ENCODE data around the gene HLA-F.

Gene HLA-F

DNA sequence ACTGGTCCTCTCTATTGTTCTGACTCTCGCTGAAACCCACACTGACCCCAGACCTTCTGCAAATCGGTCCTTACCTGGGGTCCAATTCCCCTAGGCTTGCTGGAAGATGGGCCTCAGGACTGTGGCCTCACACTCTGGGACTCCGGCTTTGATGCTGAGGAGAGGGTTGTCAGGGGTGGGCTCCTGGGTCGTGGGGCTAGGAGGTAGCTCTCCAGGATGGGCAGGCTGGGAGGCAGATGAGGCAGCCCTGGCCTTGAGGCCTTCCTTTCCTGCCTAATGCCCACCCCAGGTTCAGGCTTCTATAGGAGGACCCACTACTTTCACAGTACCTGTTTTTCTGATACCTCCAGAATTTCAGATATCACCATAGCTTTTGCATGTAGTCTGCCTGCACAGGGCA lies 21.4 kb downstream of the HLA-F start:
- no peak for DNase-seq

DNA sequence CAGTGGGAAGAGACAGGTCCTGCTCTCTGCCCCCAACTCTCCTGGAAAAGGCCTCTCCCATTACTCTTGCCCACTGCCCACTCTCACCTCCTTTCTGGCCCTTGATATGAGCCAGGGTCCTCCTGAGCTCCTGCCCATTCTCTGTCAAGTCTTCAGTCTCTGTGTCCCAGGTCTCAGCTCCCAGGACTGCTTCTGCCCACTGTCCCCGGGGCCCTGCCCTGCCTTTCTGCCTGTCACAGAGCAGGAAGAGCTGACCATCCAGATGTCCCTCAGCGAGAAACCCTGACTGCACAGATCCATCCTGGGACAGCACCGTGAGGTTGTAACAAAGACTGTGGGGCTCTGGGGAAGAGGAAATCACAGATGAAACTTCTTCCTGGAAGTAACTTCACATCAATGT lies 22.2 kb downstream of the HLA-F start:
- no peak for DNase-seq

DNA sequence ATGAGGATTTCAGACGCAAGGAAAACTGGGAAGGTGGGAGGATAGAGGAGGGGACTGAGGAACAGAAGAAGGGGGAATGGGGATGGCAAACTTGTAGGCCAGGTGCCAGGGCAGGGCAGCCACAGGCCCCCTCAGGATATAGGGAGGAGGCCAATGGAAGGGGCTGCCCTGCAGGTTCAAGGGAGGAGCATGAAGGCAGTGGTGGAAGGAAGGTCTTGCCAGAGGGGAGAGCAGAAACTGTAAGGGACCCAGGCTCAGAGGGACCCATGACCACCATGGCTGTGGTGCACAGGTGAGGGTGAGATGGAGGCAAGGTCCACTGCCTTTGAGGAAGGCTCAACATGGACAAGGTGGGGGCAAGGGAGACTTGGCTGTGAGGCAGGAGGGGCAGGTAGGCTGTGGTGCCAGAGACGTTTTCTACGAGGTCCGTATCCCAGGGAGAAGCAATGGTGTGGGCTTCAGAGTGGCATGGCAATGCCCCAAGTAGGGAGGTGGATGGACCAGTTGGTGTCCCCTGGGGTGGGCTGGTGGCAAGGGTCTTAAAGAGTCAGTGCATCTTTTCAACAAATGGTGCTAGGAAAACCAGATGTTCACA lies 22.7 kb downstream of the HLA-F start:
- DNase-seq, result no peak

DNA sequence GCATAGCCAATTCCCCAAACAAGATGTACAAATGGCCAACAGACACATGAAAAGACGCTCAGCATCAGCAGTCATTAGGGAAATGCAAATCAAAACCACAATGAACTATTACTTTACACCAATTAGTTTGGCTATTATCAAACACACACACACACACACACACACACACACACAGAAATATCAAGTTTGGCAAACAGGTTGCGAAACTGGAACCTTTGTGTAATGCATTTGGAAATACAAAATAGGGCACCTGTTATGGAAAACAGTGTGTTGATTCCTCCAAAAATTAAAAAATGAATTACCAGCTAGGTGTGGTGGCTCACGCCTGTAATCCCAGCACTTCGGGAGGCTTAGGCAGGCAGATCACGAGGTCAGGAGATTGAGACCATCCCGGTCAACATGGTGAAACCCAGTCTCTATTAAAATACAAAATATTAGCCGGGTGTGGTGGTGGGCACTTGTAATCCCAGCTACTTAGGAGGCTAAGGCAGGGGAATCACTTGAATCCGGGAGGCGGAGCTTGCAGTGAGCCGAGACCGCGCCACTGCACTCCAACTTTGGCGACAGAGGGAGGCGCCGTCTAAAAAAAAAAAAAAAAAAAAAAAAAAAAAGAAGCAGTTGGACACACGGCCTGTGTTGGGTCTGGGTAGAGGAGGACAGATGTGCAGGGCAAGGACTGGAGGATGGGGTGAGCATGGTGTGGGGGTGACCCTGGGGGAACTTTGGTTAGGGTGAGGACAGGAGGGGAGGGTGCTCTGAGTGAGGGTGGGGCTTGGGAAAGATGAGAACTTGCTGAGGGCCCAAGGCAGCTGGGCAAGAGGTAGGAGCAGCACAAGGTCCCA lies 23.8 kb downstream of the HLA-F start:
- no peak for DNase-seq

DNA sequence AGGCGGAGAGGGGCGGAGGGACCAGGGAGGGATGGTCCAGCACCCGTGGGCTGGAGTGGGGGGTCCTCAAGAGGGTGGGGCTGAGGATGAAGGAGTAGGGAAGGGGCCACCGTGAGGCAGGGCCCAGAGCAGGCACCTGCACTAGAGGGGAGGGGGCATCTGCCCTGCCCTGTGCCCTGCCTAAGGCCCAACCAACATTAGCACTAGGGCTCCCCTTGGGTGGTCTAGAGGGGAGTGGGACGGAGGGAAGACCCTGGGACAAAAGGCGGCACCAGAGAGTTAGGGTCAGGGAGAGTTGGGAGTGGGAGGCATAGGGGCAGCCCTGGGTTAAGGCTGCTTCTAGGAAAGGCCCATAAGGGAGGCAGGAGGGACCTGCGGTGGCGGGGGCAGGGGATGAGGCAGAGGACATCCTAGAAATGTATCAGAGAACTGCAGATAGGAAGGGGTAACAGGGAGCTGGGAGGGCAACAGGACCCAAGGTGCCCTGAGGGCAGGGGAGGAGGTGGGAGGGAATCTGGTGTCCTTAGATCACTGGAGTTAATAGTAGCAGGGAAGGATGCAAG lies 24.5 kb downstream of the HLA-F start:
- DNase-seq, result no peak

DNA sequence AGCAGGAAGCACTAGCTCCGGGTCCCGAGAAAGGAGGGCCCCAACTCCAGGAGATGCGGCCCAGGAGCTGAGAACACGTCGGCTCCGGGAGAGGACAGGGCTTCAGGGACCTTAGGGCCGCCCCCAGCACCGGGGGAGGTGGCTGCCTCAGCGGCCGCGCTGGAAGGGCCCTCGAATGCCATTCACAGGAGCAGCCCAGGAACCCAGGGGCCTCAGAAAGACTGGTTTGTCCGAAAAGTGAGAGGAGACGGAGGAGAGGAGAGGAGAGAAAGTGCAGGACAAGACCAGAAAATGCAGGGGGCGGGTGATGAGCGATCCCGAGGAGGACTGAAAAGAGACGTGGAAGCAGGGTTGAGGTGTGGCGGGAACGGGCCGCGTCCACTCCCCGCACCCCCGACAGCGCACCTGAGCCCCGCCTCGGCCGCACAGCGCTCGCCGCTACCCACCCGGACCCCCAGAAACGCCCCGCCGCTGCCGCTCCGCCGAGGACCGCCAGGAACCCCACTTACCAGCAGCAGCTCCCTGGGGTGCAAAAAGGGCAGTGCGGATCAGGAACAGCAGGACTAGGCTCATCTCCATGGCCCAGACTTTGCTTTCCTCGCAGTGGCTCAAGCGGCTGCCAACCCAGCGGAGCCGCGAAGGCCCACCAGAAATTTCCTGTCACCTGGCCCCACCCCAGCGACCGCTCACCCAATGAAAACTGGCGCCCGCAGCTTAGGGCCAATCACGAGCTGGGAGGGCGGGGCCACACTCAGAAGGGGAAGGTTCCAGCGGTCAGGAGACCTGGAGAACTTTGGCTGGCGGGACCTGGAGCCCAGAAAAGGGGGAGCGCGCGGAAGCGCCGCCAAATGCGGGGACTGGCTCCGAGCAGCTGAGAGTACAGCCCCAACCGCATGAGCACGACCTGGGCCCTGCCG lies 25.4 kb downstream of the HLA-F start:
- peak; percentile 87 to 93 for DNase-seq

DNA sequence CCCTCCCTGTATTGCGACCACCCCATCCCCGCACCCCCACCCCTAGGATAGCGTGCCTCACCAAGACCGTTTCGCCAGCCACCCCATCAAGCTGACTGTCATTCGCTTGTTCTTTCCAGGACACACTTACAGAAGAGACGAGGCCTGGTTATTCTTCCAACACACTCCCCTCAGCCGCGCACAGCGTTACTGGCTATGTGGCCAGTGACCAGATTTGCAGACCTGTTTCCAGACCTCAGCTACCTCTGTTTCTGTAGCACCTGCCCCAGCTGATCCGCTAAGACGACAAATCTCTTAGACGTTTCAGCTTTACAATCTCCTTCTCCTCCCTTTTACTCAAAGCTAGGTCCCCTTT lies 26.1 kb downstream of the HLA-F start:
- DNase-seq, result no peak

DNA sequence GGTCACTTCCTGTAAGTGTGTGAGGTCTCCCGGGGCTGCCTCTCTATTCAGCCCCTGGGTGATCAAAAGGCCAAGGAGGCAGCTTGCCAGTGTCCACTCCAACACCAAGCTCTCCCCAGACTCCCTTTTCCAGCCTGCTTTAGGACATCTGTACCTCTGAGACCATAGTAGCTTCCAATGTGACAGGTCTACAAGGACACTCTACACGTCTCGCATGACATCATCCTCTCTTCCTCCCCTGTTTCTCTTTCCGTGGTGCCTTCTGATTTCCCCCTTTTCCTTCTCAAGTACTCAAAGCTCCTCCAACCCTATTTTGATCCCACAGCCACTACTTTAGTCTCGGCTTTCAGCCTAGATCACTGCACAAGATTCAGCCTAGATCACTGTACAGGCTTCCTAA lies 26.4 kb downstream of the HLA-F start:
- DNase-seq, result no peak

DNA sequence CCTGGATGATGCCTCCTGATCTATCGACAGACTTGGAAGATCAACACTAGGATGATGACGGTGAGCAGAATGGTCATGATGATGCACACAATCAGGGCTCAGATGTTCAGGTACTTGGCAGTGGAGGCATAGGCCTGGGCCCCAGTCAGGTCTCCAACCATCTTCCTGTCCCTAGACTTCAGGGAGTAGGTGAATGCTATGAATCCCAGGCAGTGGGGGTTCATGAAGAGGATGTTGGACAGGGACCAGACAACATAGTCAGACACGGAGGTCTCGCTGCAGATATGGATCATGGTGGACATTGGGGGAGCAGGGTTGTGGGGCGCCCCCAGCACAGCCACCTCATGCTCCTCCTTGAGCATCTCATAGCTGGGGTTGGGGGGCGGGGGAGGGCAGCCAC lies 27.5 kb downstream of the HLA-F start:
- DNase-seq, result no peak

DNA sequence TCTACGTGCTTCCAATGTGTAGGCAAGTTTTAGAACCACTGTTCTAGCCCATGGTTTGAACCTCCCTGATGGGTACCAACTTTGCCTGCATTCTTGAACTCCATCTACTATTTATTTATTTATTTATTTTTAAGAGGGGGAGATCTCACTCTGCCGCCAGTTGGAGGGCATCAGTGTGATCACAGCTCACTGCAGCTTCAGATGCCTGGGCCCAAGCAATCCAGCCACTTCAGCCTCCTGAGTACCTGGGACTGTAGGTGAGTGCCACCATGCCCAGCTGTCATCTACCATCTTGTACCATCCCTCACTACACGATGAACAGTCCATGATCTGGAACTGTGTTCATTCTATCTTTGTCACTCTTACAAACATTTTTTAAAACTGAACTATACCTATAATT lies 28.2 kb downstream of the HLA-F start:
- no peak for DNase-seq

DNA sequence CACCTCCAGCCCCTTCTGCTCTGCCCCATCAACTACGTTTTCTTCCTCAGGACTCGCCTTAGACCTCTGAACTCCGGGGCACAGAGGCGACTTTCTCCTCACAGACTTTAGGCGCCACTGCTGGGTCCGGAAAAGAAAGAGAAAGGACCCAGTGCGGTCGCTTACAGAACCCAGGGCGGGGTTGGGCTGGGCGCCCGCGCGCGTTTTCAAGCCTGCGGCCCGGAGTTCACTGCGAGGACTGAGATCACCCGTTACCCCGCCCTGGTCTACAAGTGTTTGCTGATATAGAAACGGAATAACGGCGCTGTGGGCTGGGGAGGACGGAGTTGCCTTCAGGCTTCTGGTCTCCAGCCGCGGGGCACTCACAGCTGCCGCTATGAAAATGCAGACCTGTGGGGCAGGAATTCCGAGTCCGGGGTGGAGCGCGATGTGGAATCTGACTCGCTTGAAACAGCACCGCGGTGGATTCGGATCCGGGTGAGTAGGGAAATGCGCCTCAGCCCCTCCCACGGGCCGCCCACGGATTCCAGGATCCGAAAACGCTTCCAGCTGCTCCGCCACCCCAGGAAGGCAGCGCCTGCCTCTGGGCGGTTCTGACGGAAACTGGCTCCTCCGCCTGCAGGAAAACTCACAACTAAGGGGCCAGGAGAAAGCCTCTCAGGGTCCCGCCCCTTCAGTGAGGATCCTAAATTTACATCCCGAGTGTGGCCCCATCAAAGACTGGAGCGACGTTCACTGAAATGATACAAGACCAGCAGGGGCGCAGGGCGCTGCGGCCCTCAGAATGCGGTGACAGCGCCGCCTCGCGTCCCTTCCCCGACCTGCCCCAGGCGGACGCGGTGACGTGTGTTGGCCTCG lies 29.4 kb downstream of the HLA-F start:
- DNase-seq, result peak; percentile 90 to 91

DNA sequence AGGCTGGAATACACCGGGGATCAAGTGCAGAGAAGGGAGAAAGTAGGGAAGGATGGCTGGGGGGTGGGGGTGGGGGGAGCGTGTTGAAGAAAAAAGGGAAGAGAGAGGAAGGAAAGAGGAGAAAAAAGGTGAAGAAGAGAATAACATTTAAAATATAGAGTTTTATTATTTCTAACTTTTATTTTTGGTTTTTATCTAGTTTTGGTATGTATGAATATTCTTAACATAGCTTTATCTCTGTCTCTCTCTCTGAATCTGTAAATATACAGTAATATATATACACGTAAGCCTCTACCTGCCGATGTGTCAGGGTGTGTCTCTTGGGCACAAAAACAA lies 30.0 kb downstream of the HLA-F start:
- DNase-seq, result no peak

DNA sequence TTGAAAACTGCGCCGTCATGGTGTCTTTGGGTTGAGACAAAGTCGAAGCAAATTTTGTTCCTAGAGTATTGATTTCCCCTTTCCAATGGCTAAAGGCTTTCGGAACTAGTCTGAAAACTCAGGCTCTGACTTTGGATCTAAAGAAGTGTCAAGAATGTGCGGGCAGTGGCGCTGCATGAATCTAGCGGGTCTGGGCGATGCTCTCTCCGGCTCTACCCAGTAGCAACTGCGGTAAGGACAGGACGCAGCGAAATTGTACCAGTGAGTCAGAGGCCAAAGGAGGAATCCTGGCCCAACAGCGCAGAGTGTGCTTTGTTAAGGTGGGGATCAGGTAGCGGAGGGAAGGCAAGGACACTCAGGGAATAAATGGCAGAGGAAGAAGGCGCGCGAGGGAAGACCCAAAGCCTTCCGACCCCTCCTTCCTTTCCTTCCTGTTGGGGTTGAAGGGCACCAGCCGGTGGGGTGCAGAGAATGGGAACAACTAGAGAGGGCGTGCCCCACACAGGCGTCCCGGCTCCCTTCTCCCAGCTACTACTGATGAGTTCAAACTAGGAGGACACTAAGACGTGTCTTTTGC lies 32.1 kb downstream of the HLA-F start:
- DNase-seq, result no peak

DNA sequence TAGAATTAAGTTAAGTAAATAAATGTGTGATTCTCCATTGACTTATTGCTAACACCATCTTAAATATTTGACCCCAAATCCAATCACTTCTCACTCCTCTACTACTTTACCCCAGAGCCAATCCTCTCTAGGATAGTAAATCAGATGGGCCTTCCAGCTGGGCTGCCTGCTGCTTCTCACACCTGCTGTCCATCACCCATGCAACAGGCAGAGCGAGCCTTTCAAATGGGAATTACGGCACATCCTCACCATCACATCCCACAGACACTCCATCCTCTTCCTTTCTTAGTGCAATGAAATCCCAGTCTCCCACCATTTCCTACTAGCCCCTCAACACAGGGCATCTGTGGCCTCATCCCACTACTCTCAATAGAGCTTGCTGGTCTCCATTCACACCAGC lies 34.0 kb downstream of the HLA-F start:
- DNase-seq, result no peak

DNA sequence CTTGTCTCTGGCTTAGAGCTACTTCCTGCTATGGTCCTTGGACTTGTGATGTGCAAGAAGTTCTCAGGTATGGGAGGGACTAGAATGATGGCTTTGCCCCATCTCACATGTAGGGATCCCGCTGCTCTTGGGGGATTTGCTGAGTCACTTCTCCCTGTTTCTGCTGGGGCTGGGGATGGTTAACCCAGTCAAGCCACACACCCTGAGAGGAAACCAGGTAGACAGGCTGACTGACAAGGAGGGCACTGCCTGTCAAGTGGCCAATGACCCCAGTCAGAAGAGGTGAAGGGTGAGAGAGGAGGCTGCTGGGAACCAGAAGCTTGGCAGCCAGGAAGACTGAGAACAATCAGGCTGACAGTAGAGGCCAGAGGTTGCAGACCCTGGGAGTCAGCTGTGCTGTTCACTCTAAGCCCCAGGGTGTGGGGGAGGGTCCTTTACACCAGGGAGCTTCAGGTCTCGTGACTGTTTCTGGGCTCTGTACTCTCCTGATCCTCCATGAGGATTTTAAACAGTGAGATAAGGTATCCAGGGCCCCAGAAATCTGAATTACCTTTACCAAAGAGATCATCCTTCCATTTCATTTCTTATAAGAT lies 34.6 kb downstream of the HLA-F start:
- DNase-seq, result no peak

DNA sequence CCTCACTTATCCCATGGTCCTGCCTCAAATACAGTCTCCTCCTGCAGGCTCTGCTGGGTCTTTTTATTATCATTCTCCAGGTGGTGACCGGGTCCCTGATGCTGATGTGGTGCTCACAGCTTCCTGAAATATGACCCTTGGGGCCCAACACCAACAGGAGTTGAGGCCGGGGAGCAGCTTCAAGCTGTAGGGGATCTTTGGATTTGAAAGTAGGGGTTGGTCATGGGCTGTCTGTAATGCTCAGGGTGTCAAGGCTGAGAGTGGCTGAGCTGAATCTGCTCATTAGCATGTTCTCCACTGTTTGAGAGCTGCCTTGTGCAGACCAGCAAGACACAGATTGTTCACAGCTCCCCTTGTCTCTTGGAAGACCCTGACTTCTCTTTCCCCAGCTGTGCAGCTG lies 35.5 kb downstream of the HLA-F start:
- no peak for DNase-seq

DNA sequence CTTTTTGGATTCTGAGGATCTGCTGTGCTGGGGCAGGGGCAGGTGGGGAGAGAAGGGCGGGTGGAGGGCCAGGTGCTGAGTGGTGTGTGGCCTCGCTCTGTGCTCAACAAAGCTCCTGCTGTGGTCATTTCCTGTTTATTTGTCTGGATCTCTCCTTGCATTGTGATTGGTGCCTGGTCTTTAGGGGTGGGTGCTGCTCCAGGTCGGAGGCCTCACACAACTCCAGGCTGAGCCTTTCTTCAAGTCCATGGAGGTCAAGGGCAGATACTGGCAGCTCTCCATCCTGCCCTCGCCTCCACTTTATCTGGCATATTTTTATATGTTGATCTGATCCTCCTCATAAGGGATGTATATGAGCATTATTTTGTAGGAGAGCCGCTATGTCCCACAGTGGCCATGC lies 36.2 kb downstream of the HLA-F start:
- no peak for DNase-seq

DNA sequence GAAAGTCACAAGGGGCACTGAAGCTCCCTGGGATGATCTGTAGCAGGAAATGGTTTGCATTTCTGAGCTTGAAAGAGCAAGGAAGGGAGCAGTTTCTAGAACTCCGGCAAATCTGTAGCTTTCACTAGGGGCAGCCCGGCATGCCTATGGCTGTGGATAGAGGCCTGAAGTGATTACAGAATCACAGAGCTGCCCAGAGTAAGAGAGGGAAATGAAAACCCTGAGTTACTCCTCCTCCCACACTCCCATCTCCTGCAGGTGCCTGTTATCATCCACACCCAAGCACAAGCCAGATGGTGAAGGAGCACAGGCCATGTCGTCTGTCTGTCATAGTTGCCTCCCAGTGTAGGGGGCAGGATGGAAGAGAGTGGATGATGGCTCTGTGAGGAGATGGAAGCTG lies 37.1 kb downstream of the HLA-F start:
- DNase-seq, result no peak

DNA sequence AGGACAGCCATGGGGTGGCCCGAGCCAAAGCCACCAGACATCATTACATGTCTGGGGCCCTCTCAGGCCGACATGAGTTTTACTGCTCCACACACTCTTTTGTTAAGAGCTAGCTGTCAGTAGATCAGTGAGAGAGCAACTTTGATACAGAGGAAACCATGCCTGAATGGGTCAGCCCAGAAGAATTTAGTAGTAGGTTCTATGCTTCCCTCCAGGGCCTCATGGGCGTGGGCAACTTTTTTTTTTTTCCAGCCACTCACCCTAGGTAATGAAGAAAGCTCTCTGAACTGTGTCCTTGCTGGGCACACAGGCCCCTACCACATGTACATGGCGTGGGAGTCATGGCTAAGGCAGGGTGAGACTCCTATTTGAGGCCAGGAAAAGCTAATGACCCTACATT lies 38.8 kb downstream of the HLA-F start:
- DNase-seq, result no peak

DNA sequence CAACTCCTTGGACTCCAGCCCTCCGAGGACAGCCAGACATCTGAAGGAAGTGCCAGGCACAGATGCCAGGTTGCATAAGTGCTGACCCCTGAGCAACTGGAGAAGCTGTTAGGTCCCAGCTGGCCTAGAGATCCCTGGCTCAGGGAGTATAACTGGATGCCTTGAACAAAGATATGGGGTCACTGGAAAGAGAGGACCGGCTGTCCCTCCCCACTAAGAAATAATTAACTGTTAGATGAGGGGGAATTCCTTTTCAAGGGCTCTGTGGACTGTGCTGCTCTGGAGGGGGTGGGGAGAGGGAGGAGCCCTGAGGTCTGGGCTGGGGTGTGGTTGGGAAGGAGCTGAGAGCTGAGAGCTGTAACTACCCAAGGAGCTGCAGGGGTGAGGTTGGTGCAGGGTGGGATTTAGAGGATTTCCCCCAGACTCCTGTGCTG lies 39.6 kb downstream of the HLA-F start:
- no peak for DNase-seq

DNA sequence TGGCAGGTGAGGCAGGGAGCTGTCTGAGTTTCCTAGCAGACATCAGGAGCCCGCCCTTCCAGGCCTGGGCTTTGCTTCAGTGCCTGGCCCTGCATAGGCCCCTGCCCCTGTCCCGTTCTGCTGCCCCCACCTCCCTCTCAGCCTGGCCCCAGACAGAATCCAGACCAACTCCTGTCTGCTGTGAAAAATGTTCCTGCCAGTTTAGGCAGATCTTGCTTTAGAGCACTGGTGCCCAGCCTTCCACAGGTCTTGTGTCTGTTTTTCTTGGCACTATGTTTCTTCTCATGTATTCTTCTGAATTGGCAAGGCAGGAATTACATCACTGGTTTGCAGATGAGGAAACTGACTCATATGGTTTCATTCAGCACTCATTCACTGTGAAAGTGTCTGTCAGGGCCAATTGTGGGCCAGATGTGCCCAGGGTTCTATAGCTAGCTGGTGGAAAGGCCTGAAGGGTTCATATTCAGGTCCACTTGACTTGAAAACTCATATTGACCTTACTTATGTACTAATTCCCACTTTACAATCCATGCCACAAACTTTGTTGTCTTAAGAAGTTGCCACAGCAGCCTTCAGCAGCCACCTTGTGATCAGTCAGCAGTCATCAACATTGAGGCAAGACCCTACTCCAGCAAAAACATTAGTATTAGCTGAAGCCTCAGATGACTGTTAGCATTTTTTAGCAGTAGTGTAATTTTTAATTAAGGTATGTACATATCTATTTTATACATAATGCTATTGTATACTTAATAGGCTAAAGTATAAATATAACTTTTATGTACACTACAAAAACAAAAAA lies 40.5 kb downstream of the HLA-F start:
- peak; percentile 48 to 50 for DNase-seq

Measured in AML-193 (cell line).